ENCODE measurements around the gene HS2ST1. TPM values are rescaled to one million over a fixed set of nuclear protein-coding genes. Genes with fewer than 3 reads are reported as not detected.

The HS2ST1 gene
- total and polyA plus RNA-seq, 2 donors (not counting 1 experiment from before 2014, with no cell fraction given) = 19.2 to 22.5 TPM

GRCh38 chr1:86971778-86972177 is 57.3 kb downstream of the HS2ST1 start:
- no peaks in the 10 kb centered on the region for H3K79me2 ChIP-seq (ENCODE audit: control insufficient read depth, insufficient read depth, low read length)
- H3K27ac ChIP-seq (ENCODE audit: insufficient read depth, low read length) = no peak overlapping the region
- peak overlapping the region; percentile 45 for H3K4me2 ChIP-seq (ENCODE audit: extremely low read depth, insufficient read depth, low read length)
- H4K20me1 ChIP-seq (ENCODE audit: control insufficient read depth, extremely low read depth, insufficient read depth, low read length) = no peaks in the 10 kb centered on the region
- no peaks in the 10 kb centered on the region for H3K36me3 ChIP-seq (ENCODE audit: control insufficient read depth, insufficient read depth, low read length)
- H3K27me3 ChIP-seq (ENCODE audit: control insufficient read depth, insufficient read depth, low read length) = no peaks in the 10 kb centered on the region
- TF ChIP-seq CTCF (conservative IDR thresholded peaks at IDR 0.05 in 1 of 2, IDR thresholded peaks at IDR 0.05 in 1 of 2; ENCODE audit: low read depth in 1 of 2, low read length in 2 of 2) (no peak), EZH2 (IDR thresholded peaks at IDR 0.05; ENCODE audit: low read length, missing control alignments) (no peak)
- no peak for DNase-seq (ENCODE audit: low read depth in 2 of 2)
- H2AFZ ChIP-seq (ENCODE audit: low read length) = no peak overlapping the region
- H3K9ac ChIP-seq (ENCODE audit: insufficient read depth, low read length) = no peak overlapping the region
- H3K4me3 ChIP-seq (replicated peaks in 1 of 4; ENCODE audit: control extremely low read depth in 1 of 4, insufficient read depth in 1 of 4, low read depth in 3 of 4, low read length in 4 of 4) = no peak overlapping the region
- no peaks in the 10 kb centered on the region for H3K9me3 ChIP-seq (ENCODE audit: control insufficient read depth, insufficient read depth, low read depth, low read length)
- no peaks in the 10 kb centered on the region for H3K4me1 ChIP-seq (ENCODE audit: control insufficient read depth, extremely low read depth, insufficient read depth, low read length)

DNA sequence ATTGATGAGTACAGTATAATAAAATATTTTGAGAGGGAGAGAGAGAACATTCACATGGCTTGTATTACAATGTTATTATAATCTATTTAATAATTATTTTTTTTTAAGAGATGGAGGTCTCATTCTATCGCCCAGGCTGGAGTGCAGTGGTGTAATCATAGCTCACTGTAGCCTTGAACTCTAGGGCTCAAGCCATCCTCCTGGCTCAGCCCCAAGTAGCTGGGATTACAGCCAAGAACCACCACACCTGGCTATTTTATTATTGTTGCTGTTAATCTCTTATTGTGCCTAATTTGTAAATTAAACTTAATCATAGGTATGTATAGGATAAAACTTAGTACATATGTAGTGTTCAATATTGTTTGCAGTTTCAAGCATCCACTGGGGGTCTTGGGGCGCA is 57.8 kb downstream of the HS2ST1 start:
- H3K9ac ChIP-seq (ENCODE audit: insufficient read depth, low read length) = no peak overlapping the region
- DNase-seq (ENCODE audit: low read depth in 2 of 2) = no peak
- TF ChIP-seq EZH2 (IDR thresholded peaks at IDR 0.05; ENCODE audit: low read length, missing control alignments) (no peak), CTCF (conservative IDR thresholded peaks at IDR 0.05 in 1 of 2, IDR thresholded peaks at IDR 0.05 in 1 of 2; ENCODE audit: low read depth in 1 of 2, low read length in 2 of 2) (no peak)
- no peaks in the 10 kb centered on the region for H4K20me1 ChIP-seq (ENCODE audit: control insufficient read depth, extremely low read depth, insufficient read depth, low read length)
- H3K4me1 ChIP-seq (ENCODE audit: control insufficient read depth, extremely low read depth, insufficient read depth, low read length) = no peaks in the 10 kb centered on the region
- H3K27ac ChIP-seq (ENCODE audit: insufficient read depth, low read length) = no peak overlapping the region
- no peak overlapping the region for H2AFZ ChIP-seq (ENCODE audit: low read length)
- no peaks in the 10 kb centered on the region for H3K36me3 ChIP-seq (ENCODE audit: control insufficient read depth, insufficient read depth, low read length)
- H3K4me2 ChIP-seq (ENCODE audit: extremely low read depth, insufficient read depth, low read length) = no peak overlapping the region
- no peaks in the 10 kb centered on the region for H3K27me3 ChIP-seq (ENCODE audit: control insufficient read depth, insufficient read depth, low read length)
- no peak overlapping the region for H3K4me3 ChIP-seq (replicated peaks in 1 of 4; ENCODE audit: control extremely low read depth in 1 of 4, insufficient read depth in 1 of 4, low read depth in 3 of 4, low read length in 4 of 4)
- H3K9me3 ChIP-seq (ENCODE audit: control insufficient read depth, insufficient read depth, low read depth, low read length) = no peaks in the 10 kb centered on the region
- no peaks in the 10 kb centered on the region for H3K79me2 ChIP-seq (ENCODE audit: control insufficient read depth, insufficient read depth, low read length)

- Histone ChIP-seq H3K36me3 (ENCODE audit: control insufficient read depth, insufficient read depth, low read length) (no peaks in the 10 kb centered on the region), H3K4me3 (replicated peaks in 1 of 4; ENCODE audit: control extremely low read depth in 1 of 4, insufficient read depth in 1 of 4, low read depth in 3 of 4, low read length in 4 of 4) (peak overlapping the region in 2 of 4 experiments; percentile 3 to 35), H3K27ac (ENCODE audit: insufficient read depth, low read length) (no peak overlapping the region), H4K20me1 (ENCODE audit: control insufficient read depth, extremely low read depth, insufficient read depth, low read length) (no peaks in the 10 kb centered on the region), H3K27me3 (ENCODE audit: control insufficient read depth, insufficient read depth, low read length) (no peaks in the 10 kb centered on the region), H3K4me1 (ENCODE audit: control insufficient read depth, extremely low read depth, insufficient read depth, low read length) (no peaks in the 10 kb centered on the region), H3K9ac (ENCODE audit: insufficient read depth, low read length) (no peak overlapping the region), H3K79me2 (ENCODE audit: control insufficient read depth, insufficient read depth, low read length) (no peaks in the 10 kb centered on the region), H3K9me3 (ENCODE audit: control insufficient read depth, insufficient read depth, low read depth, low read length) (no peaks in the 10 kb centered on the region), H2AFZ (ENCODE audit: low read length) (no peak overlapping the region), H3K4me2 (ENCODE audit: extremely low read depth, insufficient read depth, low read length) (peak overlapping the region; percentile 72)
- DNase-seq (ENCODE audit: low read depth in 2 of 2) = no peak
- TF ChIP-seq CTCF (conservative IDR thresholded peaks at IDR 0.05 in 1 of 2, IDR thresholded peaks at IDR 0.05 in 1 of 2; ENCODE audit: low read depth in 1 of 2, low read length in 2 of 2) = no peak
- TF ChIP-seq EZH2 (IDR thresholded peaks at IDR 0.05; ENCODE audit: low read length, missing control alignments) = no peak
Measured at GRCh38 chr1:86975993-86976550, 61.6 kb downstream of the HS2ST1 start.
